Adipocyte (in vitro differentiated cells): Measurements from ENCODE around the gene GOLM1.
"Not testable (repeated sequence)": the region's sequence is repeated elsewhere in the genome, so short reads cannot be mapped to it uniquely, and the experiment has no call there.

Experiments
- DNase-seq: peaks from one replicate; pipeline ENCODE4 v3.0.0-alpha.2; 2015; ENCODE audit warnings: low read depth
- H3K27me3 ChIP-seq: replicated peaks from 2 replicates; pipeline ENCODE4 v1.7.0; 2013; ENCODE audit warnings: mild to moderate bottlenecking, low read length, moderate library complexity; ENCODE audit not compliant: control insufficient read depth, insufficient read depth
- H3K36me3 ChIP-seq: 2 replicates; pipeline ENCODE4 v1.7.0; 2013; ENCODE audit warnings: low read length, mild to moderate bottlenecking, moderate library complexity; ENCODE audit not compliant: control insufficient read depth, insufficient read depth, severe bottlenecking
- H3K4me1 ChIP-seq: 2 replicates; pipeline ENCODE4 v1.7.0; 2013; ENCODE audit warnings: mild to moderate bottlenecking, low read length, moderate library complexity; ENCODE audit not compliant: control insufficient read depth, insufficient read depth
- H3K4me3 ChIP-seq: 2 replicates; pipeline ENCODE4 v1.7.0; 2013; ENCODE audit warnings: mild to moderate bottlenecking, low read length, moderate library complexity
- H3K9ac ChIP-seq: 2 replicates; pipeline ENCODE4 v1.7.0; 2013; ENCODE audit warnings: mild to moderate bottlenecking, low read length, moderate library complexity
- H3K9me3 ChIP-seq: 2 replicates; pipeline ENCODE4 v1.7.0; 2013; ENCODE audit warnings: mild to moderate bottlenecking, low read length, moderate library complexity; ENCODE audit not compliant: control insufficient read depth

The GOLM1 gene

GRCh38 chr9:86098824-86099700, at the start of gene GOLM1:
TSS of gene GOLM1 (minus strand) at chr9:86099558. CDS start at chr9:86079320, 20,238 bp downstream.
- H3K36me3 ChIP-seq = no peaks in the 10 kb centered on the region
- peak within 1 kb of the TSS; percentile 80 for H3K4me3 ChIP-seq
- H3K9me3 ChIP-seq = no peaks in the 10 kb centered on the region
- peak within 1 kb of the TSS; percentile 74 for H3K9ac ChIP-seq
- H3K27me3 ChIP-seq = no peaks in the 10 kb centered on the region
- DNase-seq = peak; percentile 89
- H3K4me1 ChIP-seq = peaks cover 11% of the 10 kb centered on the region

- H3K4me1 ChIP-seq, H3K9me3 ChIP-seq, H3K36me3 ChIP-seq, H3K4me3 ChIP-seq, H3K27me3 ChIP-seq, H3K9ac ChIP-seq, DNase-seq: not testable (repeated sequence)
Observed at GRCh38 chr9:86146671-86147070, 47.3 kb upstream of the GOLM1 start.

GRCh38 chr9:86145960-86146359, 46.6 kb upstream of the GOLM1 start:
- H3K9ac ChIP-seq, H3K4me3 ChIP-seq, H3K27me3 ChIP-seq, H3K9me3 ChIP-seq, H3K4me1 ChIP-seq, DNase-seq, H3K36me3 ChIP-seq: not testable (repeated sequence)

- Histone ChIP-seq H3K36me3 (no peaks in the 10 kb centered on the region), H3K9ac (no peak overlapping the region), H3K27me3 (no peaks in the 10 kb centered on the region), H3K9me3 (no peaks in the 10 kb centered on the region), H3K4me3 (no peak overlapping the region), H3K4me1 (no peaks in the 10 kb centered on the region)
- no peak for DNase-seq
Observed at GRCh38 chr9:86142973-86143372, 43.6 kb upstream of the GOLM1 start.

GRCh38 chr9:86141843-86142242, 42.5 kb upstream of the GOLM1 start:
- no peak for DNase-seq
- Histone ChIP-seq H3K27me3 (no peaks in the 10 kb centered on the region), H3K4me3 (no peak overlapping the region), H3K9me3 (no peaks in the 10 kb centered on the region), H3K9ac (no peak overlapping the region), H3K36me3 (no peaks in the 10 kb centered on the region), H3K4me1 (no peaks in the 10 kb centered on the region)

GRCh38 chr9:86135371-86135770, 36.0 kb upstream of the GOLM1 start:
- no peak overlapping the region for H3K4me3 ChIP-seq
- no peaks in the 10 kb centered on the region for H3K36me3 ChIP-seq
- no peaks in the 10 kb centered on the region for H3K4me1 ChIP-seq
- no peaks in the 10 kb centered on the region for H3K27me3 ChIP-seq
- DNase-seq = no peak
- no peak overlapping the region for H3K9ac ChIP-seq
- no peaks in the 10 kb centered on the region for H3K9me3 ChIP-seq

- Histone ChIP-seq H3K9ac (no peak overlapping the region), H3K27me3 (no peaks in the 10 kb centered on the region), H3K9me3 (no peaks in the 10 kb centered on the region), H3K36me3 (no peaks in the 10 kb centered on the region), H3K4me3 (no peak overlapping the region), H3K4me1 (no peaks in the 10 kb centered on the region)
- no peak for DNase-seq
Observed at GRCh38 chr9:86134361-86134760, 35.0 kb upstream of the GOLM1 start.

- H3K27me3 ChIP-seq = peaks cover 2% of the 10 kb centered on the region
- H3K4me1 ChIP-seq = peaks cover 7% of the 10 kb centered on the region
- no peak for DNase-seq
- H3K9me3 ChIP-seq = no peaks in the 10 kb centered on the region
- H3K36me3 ChIP-seq = no peaks in the 10 kb centered on the region
- no peak overlapping the region for H3K9ac ChIP-seq
- no peak overlapping the region for H3K4me3 ChIP-seq
Observed at GRCh38 chr9:86128235-86128822, 29.0 kb upstream of the GOLM1 start.

- peaks cover 2% of the 10 kb centered on the region for H3K27me3 ChIP-seq
- H3K9me3 ChIP-seq = no peaks in the 10 kb centered on the region
- H3K9ac ChIP-seq = no peak overlapping the region
- H3K4me1 ChIP-seq = peaks cover 7% of the 10 kb centered on the region
- DNase-seq = peak; percentile 67
- H3K4me3 ChIP-seq = no peak overlapping the region
- H3K36me3 ChIP-seq = no peaks in the 10 kb centered on the region
Observed at GRCh38 chr9:86126998-86127972, 27.9 kb upstream of the GOLM1 start.

- Histone ChIP-seq H3K27me3 (peaks cover 6% of the 10 kb centered on the region), H3K9me3 (no peaks in the 10 kb centered on the region), H3K4me3 (no peak overlapping the region), H3K4me1 (peaks cover 5% of the 10 kb centered on the region), H3K36me3 (no peaks in the 10 kb centered on the region), H3K9ac (no peak overlapping the region)
- no peak for DNase-seq
Observed at GRCh38 chr9:86122311-86122710, 23.0 kb upstream of the GOLM1 start.

GRCh38 chr9:86119457-86119856, 20.1 kb upstream of the GOLM1 start:
- H3K27me3 ChIP-seq = peaks cover 6% of the 10 kb centered on the region
- no peaks in the 10 kb centered on the region for H3K4me1 ChIP-seq

More at GRCh38 chr9:86119457-86119856, 20.1 kb upstream of the GOLM1 start:
- Histone ChIP-seq H3K9me3 (no peaks in the 10 kb centered on the region), H3K4me3 (no peak overlapping the region), H3K9ac (no peak overlapping the region), H3K36me3 (no peaks in the 10 kb centered on the region)
- DNase-seq = no peak
